Measurements from ENCODE around the gene TMEM245. TPM values are rescaled to one million over a fixed set of nuclear protein-coding genes. Genes with fewer than 3 reads are reported as not detected.
A peak's percentile ranks its signal among the peaks of the same experiment; 100 is the strongest.

The TMEM245 gene
- polyA plus RNA-seq (2011; rRNA removed) (30.4 and 45.1 TPM in 2 replicates), polyA minus RNA-seq (2011; rRNA and poly(A)+ RNA removed) (38.0 and 50.0 TPM in 2 replicates)

DNA sequence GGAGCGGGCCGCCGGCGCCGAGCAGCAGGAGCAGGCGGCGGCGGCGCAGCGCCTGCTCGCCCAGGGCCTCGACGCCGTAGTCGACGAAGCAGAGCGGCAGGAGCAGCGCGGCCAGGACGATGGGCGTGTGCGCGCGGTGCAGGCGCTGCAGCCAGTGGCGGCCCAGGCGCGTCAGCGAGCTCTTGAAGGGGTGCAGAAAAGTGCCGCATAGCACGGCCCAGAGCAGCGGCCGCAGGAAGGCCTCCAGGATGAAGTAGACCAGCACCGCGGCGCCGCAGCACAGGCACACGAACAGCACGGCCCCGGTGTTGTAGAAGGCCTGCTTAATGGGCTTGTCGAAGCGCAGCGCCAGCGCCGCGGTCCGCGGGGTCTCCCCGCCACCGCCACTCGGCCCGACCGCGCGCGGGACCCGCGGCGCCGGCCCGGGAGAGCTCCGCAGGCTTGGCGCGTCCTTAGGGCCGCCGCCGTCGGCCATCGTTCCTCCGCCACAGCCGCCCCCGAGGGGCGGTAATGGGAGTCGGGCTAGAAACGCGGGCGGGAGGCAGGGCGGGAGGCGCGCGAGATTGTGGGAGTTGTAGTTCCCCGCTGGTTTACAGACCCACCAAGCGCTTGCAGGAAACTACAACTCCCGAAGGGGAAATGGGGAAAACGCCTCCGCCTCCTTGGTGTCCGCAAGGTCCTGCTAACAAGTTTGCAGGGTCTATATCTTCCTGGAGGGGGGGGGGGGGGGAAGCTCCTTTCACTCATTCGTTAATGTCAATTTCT is at the start of gene TMEM245:
TMEM245 (minus strand) TSS at position 509 of the 765 bp plus-strand sequence; CDS start at position 475, 34 bp downstream.
- TF ChIP-seq, protein P1, sequence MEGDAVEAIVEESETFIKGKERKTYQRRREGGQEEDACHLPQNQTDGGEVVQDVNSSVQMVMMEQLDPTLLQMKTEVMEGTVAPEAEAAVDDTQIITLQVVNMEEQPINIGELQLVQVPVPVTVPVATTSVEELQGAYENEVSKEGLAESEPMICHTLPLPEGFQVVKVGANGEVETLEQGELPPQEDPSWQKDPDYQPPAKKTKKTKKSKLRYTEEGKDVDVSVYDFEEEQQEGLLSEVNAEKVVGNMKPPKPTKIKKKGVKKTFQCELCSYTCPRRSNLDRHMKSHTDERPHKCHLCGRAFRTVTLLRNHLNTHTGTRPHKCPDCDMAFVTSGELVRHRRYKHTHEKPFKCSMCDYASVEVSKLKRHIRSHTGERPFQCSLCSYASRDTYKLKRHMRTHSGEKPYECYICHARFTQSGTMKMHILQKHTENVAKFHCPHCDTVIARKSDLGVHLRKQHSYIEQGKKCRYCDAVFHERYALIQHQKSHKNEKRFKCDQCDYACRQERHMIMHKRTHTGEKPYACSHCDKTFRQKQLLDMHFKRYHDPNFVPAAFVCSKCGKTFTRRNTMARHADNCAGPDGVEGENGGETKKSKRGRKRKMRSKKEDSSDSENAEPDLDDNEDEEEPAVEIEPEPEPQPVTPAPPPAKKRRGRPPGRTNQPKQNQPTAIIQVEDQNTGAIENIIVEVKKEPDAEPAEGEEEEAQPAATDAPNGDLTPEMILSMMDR (IDR thresholded peaks at IDR 0.05; ENCODE audit: insufficient read depth, low read depth, low read length) = no peak
- POLR2A ChIA-PET = no interaction called here
- CTCF ChIA-PET = interaction anchor here (1.0 kb wide), 1 partner anchor 106 kb away, joined by 4 read pairs; the partner anchor contains the start of gene CTNNAL1
- DNase-seq (ENCODE audit: low read depth) = peak; percentile 97
- H3K27me3 ChIP-seq (ENCODE audit: control insufficient read depth, insufficient read depth, low read length) = no peaks in the 10 kb centered on the region
- H3K36me3 ChIP-seq (ENCODE audit: control insufficient read depth, insufficient read depth, low read length) = no peaks in the 10 kb centered on the region
- peak within 1 kb of the TSS; percentile 91 for H3K4me3 ChIP-seq (ENCODE audit: low read depth, low read length)

DNA sequence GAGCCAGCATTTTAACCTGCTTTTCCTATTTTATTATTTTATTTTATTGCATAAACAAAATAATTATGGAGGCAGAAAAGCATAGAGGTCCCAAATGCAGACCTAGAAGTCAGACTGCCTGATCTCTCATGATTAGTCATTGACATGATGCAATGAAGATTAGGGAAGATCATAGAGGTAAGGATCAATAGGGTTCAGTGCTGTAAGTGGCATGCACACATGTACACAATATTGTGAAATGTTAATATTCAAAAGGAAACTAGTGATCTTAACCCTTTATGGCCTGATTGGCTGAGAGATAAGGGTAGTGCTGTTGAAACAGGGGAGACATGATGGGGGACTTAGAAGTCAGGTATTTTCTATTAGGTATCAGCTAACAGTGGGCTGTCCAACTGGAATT is 48.4 kb upstream of the TMEM245 start:
- ChIA-PET POLR2A (no interaction called here), CTCF (interaction anchor here (1.4 kb wide), 1 partner anchor 15 kb away, joined by 3 read pairs; no protein-coding TSS in a partner anchor)
- TF ChIP-seq, protein P1 (IDR thresholded peaks at IDR 0.05; ENCODE audit: insufficient read depth, low read depth, low read length) = no peak
- DNase-seq (ENCODE audit: low read depth) = no peak
- Histone ChIP-seq H3K36me3 (ENCODE audit: control insufficient read depth, insufficient read depth, low read length) (no peaks in the 10 kb centered on the region), H3K27me3 (ENCODE audit: control insufficient read depth, insufficient read depth, low read length) (peaks cover 12% of the 10 kb centered on the region), H3K4me3 (ENCODE audit: low read depth, low read length) (no peak overlapping the region)

DNA sequence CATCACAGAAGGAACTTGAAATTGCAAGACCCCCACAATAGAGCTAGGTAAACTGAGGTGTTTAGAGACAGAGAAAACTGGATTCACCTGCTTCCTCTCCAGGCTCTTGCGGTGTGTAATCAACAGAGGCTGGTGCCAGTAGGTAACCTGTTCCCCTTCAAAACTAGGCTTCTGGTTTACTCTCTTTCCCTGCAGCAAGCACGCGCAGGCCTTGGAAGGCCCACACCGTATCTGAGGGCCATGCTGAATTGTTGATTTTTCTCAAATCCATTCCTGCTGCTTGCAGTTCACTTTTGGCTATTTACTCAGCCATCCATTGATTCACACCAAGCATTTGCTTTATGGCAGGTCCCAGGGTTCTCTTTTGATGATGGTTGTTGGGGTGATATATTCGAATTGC is 48.0 kb upstream of the TMEM245 start:
- DNase-seq (ENCODE audit: low read depth) = no peak
- peaks cover 12% of the 10 kb centered on the region for H3K27me3 ChIP-seq (ENCODE audit: control insufficient read depth, insufficient read depth, low read length)
- ChIA-PET POLR2A (no interaction called here), CTCF (interaction anchor here (1.4 kb wide), 1 partner anchor 16 kb away, joined by 3 read pairs; no protein-coding TSS in a partner anchor)
- TF ChIP-seq, protein P1 (IDR thresholded peaks at IDR 0.05; ENCODE audit: insufficient read depth, low read depth, low read length) = no peak
- no peaks in the 10 kb centered on the region for H3K36me3 ChIP-seq (ENCODE audit: control insufficient read depth, insufficient read depth, low read length)
- no peak overlapping the region for H3K4me3 ChIP-seq (ENCODE audit: low read depth, low read length)

DNA sequence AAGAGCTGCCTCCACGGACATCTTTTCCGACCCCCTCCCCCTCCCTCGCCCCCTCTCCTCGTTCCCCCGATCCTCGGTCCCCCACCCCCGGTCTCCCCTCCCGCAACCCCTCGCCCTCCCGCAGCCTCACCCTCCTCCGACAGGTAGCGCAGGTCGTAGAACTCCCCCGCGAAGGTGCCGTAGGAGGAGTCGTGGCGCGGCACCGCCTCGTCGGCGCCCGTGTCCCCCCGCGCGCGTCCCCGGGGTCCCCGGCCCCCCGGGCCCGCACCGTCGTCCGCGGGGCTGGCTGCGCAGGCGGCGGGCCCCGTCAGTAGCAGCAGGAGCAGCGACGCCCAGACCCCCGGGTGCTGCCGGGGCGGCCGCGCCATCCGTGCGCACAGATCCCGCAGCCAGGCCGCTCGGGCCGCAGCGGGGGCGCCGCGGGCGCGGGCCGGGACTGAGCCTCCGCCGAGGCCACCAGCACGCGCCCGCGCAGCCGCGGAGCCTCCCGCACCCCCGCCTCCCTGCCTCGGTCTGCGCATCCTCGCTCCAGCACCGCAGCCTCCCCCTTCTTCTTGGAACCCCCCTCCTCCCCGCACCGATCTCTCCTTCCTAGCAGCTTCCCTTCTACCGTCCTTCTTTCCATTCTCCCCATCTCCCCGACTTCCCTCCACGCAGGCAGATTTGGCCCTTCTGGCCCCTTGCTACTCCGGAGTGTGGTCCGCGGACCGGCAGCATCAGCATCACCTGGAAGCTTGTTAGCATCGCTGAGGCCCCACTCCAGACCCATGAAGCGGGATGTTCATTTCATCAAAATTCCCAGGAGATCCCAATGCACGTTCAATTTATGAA is 47.2 kb upstream of the TMEM245 start, which contains the start of gene FRRS1L:
FRRS1L (minus strand) TSS at position 479 of the 831 bp plus-strand sequence; CDS start at position 368, 111 bp downstream.
- no peak within 1 kb of the TSS for H3K4me3 ChIP-seq (ENCODE audit: low read depth, low read length)
- H3K36me3 ChIP-seq (ENCODE audit: control insufficient read depth, insufficient read depth, low read length) = no peaks in the 10 kb centered on the region
- no peak for DNase-seq (ENCODE audit: low read depth)
- peaks cover 11% of the 10 kb centered on the region for H3K27me3 ChIP-seq (ENCODE audit: control insufficient read depth, insufficient read depth, low read length)
- TF ChIP-seq, protein P1 (IDR thresholded peaks at IDR 0.05; ENCODE audit: insufficient read depth, low read depth, low read length) = no peak
- POLR2A ChIA-PET = no interaction called here
- CTCF ChIA-PET = interaction anchor here (1.3 kb wide), 1 partner anchor 32 kb away, joined by 3 read pairs; no protein-coding TSS in a partner anchor
